IMR-90 (cell line): Measurements from ENCODE around the gene FCSK. TPM values are rescaled to one million over a fixed set of nuclear protein-coding genes. Genes with fewer than 3 reads are reported as not detected.

Experiments
- ATAC-seq: fragments of 200-7000 bp; cut with Tn5 transposase; 2 replicates; pipeline ENCODE4 v1.9.1; 2020; ENCODE audit warnings: low read depth, mild to moderate bottlenecking, moderate library complexity
- BruUV-seq: library from RNA; stranded (reverse); fragments of 400-500 nt; replicated peaks from 2 replicates; lab custom pipeline; 2021; lab: Mats Ljungman, UMichigan
- CTCF ChIA-PET: fragments of 300-600 bp; formaldehyde crosslinking; extraction: SDS; loops from one replicate; lab custom pipeline; 2021; ENCODE audit warnings: antibody characterized with exemption; lab: Yijun Ruan, JAX
- POLR2A ChIA-PET: fragments of 300-600 bp; sonication (Branson Sonifier 250); formaldehyde crosslinking; loops from one replicate; lab custom pipeline; 2022; ENCODE audit warnings: antibody characterized with exemption; ENCODE audit not compliant: unreplicated experiment; lab: Charles Lee
- DNase-seq: peaks from one replicate; pipeline ENCODE4 v3.0.0; 2013
- H2AFZ ChIP-seq: replicated peaks from 2 replicates; pipeline ENCODE3; 2013; ENCODE audit warnings: low read length, mild to moderate bottlenecking; ENCODE audit not compliant: poor library complexity
- H2AK5ac ChIP-seq: 2 replicates; pipeline ENCODE4 v1.6.1; 2013; ENCODE audit warnings: low read depth, low read length, inconsistent platforms
- H2AK9ac ChIP-seq: replicated peaks from 2 replicates; pipeline ENCODE3; 2013; ENCODE audit warnings: mild to moderate bottlenecking, low read depth, low read length, moderate library complexity; ENCODE audit not compliant: poor library complexity
- H2BK120ac ChIP-seq: 2 replicates; pipeline ENCODE4 v1.6.1; 2013; ENCODE audit warnings: low read depth, low read length, inconsistent platforms
- H2BK15ac ChIP-seq: 3 replicates; pipeline ENCODE4 v1.6.1; 2013; ENCODE audit warnings: low read depth, low read length, inconsistent platforms
- H2BK20ac ChIP-seq: 2 replicates; pipeline ENCODE4 v1.6.1; 2013; ENCODE audit warnings: low read depth, mild to moderate bottlenecking, inconsistent platforms, low read length, moderate library complexity
- H2BK5ac ChIP-seq: 2 replicates; pipeline ENCODE4 v1.6.1; 2013; ENCODE audit warnings: mild to moderate bottlenecking, low read depth, low read length, inconsistent platforms; ENCODE audit not compliant: poor library complexity, severe bottlenecking
- H3K14ac ChIP-seq: replicated peaks from 2 replicates; pipeline ENCODE4 v1.6.1; 2013; ENCODE audit warnings: low read depth, low read length, inconsistent platforms
- H3K18ac ChIP-seq: 2 replicates; pipeline ENCODE4 v1.6.1; 2013; ENCODE audit warnings: low read depth, low read length, control low read depth
- H3K23ac ChIP-seq: 2 replicates; pipeline ENCODE4 v1.6.1; 2013; ENCODE audit warnings: low read depth, low read length, inconsistent platforms
- H3K27ac ChIP-seq: 2 replicates; pipeline ENCODE4 v1.5.1; 2013; ENCODE audit warnings: mild to moderate bottlenecking, control low read depth, low read length; ENCODE audit not compliant: insufficient read depth
- H3K27me3 ChIP-seq: 2 replicates; pipeline ENCODE4 v1.6.1; 2013; ENCODE audit warnings: low read length; ENCODE audit not compliant: control insufficient read depth, insufficient read depth
- H3K36me3 ChIP-seq: 2 replicates; pipeline ENCODE4 v1.6.1; 2013; ENCODE audit warnings: low read length, mixed read lengths; ENCODE audit not compliant: control insufficient read depth, insufficient read depth
- H3K4ac ChIP-seq: 2 replicates; pipeline ENCODE4 v1.6.1; 2013; ENCODE audit warnings: low read depth, low read length, inconsistent platforms
- H3K4me1 ChIP-seq: 2 replicates; pipeline ENCODE4 v1.6.1; 2013; ENCODE audit warnings: low read length, mixed read lengths; ENCODE audit not compliant: control insufficient read depth, insufficient read depth
- H3K4me2 ChIP-seq: 2 replicates; pipeline ENCODE4 v1.6.1; 2013; ENCODE audit warnings: low read depth, mild to moderate bottlenecking, control low read depth, low read length, moderate library complexity
- H3K4me3 ChIP-seq: 2 replicates; pipeline ENCODE4 v1.5.1; 2013; ENCODE audit warnings: low read depth, mild to moderate bottlenecking, control low read depth, low read length, moderate library complexity; ENCODE audit not compliant: insufficient read depth
- H3K56ac ChIP-seq: 2 replicates; pipeline ENCODE4 v1.6.1; 2013; ENCODE audit warnings: low read length, inconsistent platforms; ENCODE audit not compliant: insufficient read depth; ENCODE audit errors: extremely low read depth
- H3K79me1 ChIP-seq, 2 experiments: 2 replicates each; pipeline ENCODE4 v1.6.1; 2013; ENCODE audit warnings: low read length in 2 of 2, inconsistent platforms in 1 of 2, low read depth in 1 of 2
- H3K9ac ChIP-seq: 2 replicates; pipeline ENCODE4 v1.6.1; 2013; ENCODE audit warnings: low read depth, low read length, control low read depth
- H3K9me1 ChIP-seq: 2 replicates; pipeline ENCODE4 v1.6.1; 2013; ENCODE audit warnings: low read length, inconsistent platforms; ENCODE audit not compliant: insufficient read depth
- H3K9me3 ChIP-seq: 2 replicates; pipeline ENCODE4 v1.6.1; 2013; ENCODE audit warnings: low read length; ENCODE audit not compliant: control insufficient read depth, insufficient read depth
- H4K20me1 ChIP-seq: 2 replicates; pipeline ENCODE4 v1.6.1; 2013; ENCODE audit warnings: low read length, inconsistent platforms; ENCODE audit not compliant: insufficient read depth
- H4K5ac ChIP-seq: 2 replicates; pipeline ENCODE4 v1.6.1; 2013; ENCODE audit warnings: mild to moderate bottlenecking, low read depth, low read length, control low read depth
- H4K8ac ChIP-seq, 2 experiments: 2 replicates each; pipeline ENCODE4 v1.6.1; 2013; ENCODE audit warnings: low read depth in 2 of 2, low read length in 2 of 2, control low read depth in 1 of 2, inconsistent platforms in 1 of 2
- H4K91ac ChIP-seq: 2 replicates; pipeline ENCODE4 v1.6.1; 2013; ENCODE audit warnings: low read depth, low read length, inconsistent platforms; ENCODE audit not compliant: insufficient read depth
- BHLHE40 ChIP-seq: fragments of 150-350 bp; IDR thresholded peaks from 2 replicates; pipeline ENCODE4 v1.6.1; 2016; ENCODE audit warnings: mild to moderate bottlenecking, low read depth, low read length
- CEBPB ChIP-seq: IDR thresholded peaks from 2 replicates; pipeline ENCODE4 v1.6.1; 2012; ENCODE audit warnings: low read depth, low read length, improper control_type of control experiment
- CTCF ChIP-seq: conservative IDR thresholded peaks from 2 replicates; pipeline ENCODE4 v1.5.1; 2012; ENCODE audit warnings: mild to moderate bottlenecking, low read depth, low read length, improper control_type of control experiment
- MAFK ChIP-seq: IDR thresholded peaks from 2 replicates; pipeline ENCODE4 v1.6.1; 2012; ENCODE audit warnings: low read depth, low read length, improper control_type of control experiment
- NFE2L2 ChIP-seq: fragments of 150-350 bp; IDR thresholded peaks from 2 replicates; pipeline ENCODE4 v1.6.1; 2016; ENCODE audit warnings: low read depth, mild to moderate bottlenecking, low read length
- POLR2A ChIP-seq: IDR thresholded peaks from 2 replicates; pipeline ENCODE4 v1.6.1; 2012; ENCODE audit warnings: mild to moderate bottlenecking, low read depth, low read length
- RAD21 ChIP-seq: IDR thresholded peaks from 2 replicates; pipeline ENCODE4 v1.6.1; 2012; ENCODE audit warnings: low read length, improper control_type of control experiment
- USF2 ChIP-seq: fragments of 150-350 bp; IDR thresholded peaks from 2 replicates; pipeline ENCODE4 v1.6.1; 2017; ENCODE audit warnings: mild to moderate bottlenecking, antibody characterized with exemption, low read length, low read depth
- WGBS, 2 experiments: methylation state at CpG; one replicate each; pipeline versions ENCODE4 v1.1.5 to v1.1.7; 2013; ENCODE audit warnings: missing lambda C conversion rate in 2 of 2; ENCODE audit not compliant: insufficient read length in 1 of 2; ENCODE audit errors: extremely low coverage in 2 of 2; 5-methylcytosine and 5-hydroxymethylcytosine counted together
- dilution Hi-C: fragments of 300-500 bp; cut with HindIII; formaldehyde crosslinking; loops from one replicate; pipeline ENCODE4 v1.14.3; 2018; ENCODE audit warnings: low sequenced_read_pairs; ENCODE audit not compliant: unreplicated experiment
- in situ Hi-C: fragments of 300-500 bp; cut with MboI; formaldehyde crosslinking; loops from 3 replicates; pipeline ENCODE4 v1.14.3; 2019; ENCODE audit warnings: low sequenced_read_pairs, inconsistent platforms, mixed read lengths
- intact Hi-C: fragments of 100-400 bp; cut with micrococcal nuclease; formaldehyde crosslinking; loops from 2 replicates; pipeline ENCODE4 v1.10.0; 2022
- polyA plus RNA-seq, 3 experiments: library from polyadenylated mRNA; depleted of rRNA; stranded (reverse); fragments of >200 nt; gene quantifications; 2 replicates each; pipeline ENCODE4 v1.2.3, GENCODE V29; 2012; ENCODE audit warnings: low replicate concordance in 1 of 3
- total RNA-seq: library from RNA; depleted of rRNA; stranded (reverse); fragments of >200 nt; gene quantifications from 2 replicates; pipeline ENCODE4 v1.2.3, GENCODE V29; 2012
- TF ChIP-seq, protein P1 (sequence below): fragments of 150-350 bp; IDR thresholded peaks from 2 replicates; pipeline ENCODE4 v1.6.1; 2016; ENCODE audit warnings: low read depth, mild to moderate bottlenecking, low read length, moderate library complexity, borderline replicate concordance

Gene FCSK
- total and polyA plus RNA-seq, 2 of the 4 experiments (the other 2 are of a cell fraction), result 6.1 to 7.2 TPM

GRCh38 chr16:70418993-70419318, 35.4 kb upstream of the FCSK start:
- Histone ChIP-seq H3K56ac (no peak overlapping the region), H4K91ac (no peak overlapping the region), H2AK9ac (no peak overlapping the region), H3K14ac (no peak overlapping the region), H2AK5ac (no peak overlapping the region), H3K9me3 (no peaks in the 10 kb centered on the region), H3K4ac (no peak overlapping the region), H2BK5ac (no peak overlapping the region), H2AFZ (no peak overlapping the region), H3K79me1 (peaks cover 34 to 93% of the 10 kb centered on the region in 2 experiments), H2BK20ac (no peak overlapping the region), H2BK120ac (no peak overlapping the region), H2BK15ac (no peak overlapping the region), H4K5ac (no peak overlapping the region), H4K20me1 (peaks cover 72% of the 10 kb centered on the region), H3K9ac (no peak overlapping the region), H3K4me1 (peaks cover 2% of the 10 kb centered on the region; the same call in 1 of the 2 replicates), H4K8ac (no peak overlapping the region), H3K4me2 (no peak overlapping the region), H3K36me3 (peaks cover 7% of the 10 kb centered on the region), H3K23ac (no peak overlapping the region), H3K27me3 (no peaks in the 10 kb centered on the region), H3K27ac (no peak overlapping the region), H3K9me1 (peaks cover 32% of the 10 kb centered on the region), H3K18ac (no peak overlapping the region), H3K4me3 (no peak overlapping the region)
- in situ Hi-C loops, result no loop called here
- ChIA-PET CTCF (no interaction called here), POLR2A (no interaction called here)
- no TSS peak for BruUV-seq
- DNase-seq (no peak), ATAC-seq (no peak)
- 100% methylated on average over 2 of the region's 5 CpGs; no CpG with 5 or more reads in 1 of the 2 experiments for WGBS, 2 experiments
- dilution Hi-C loops, result no loop called here
- TF ChIP-seq NFE2L2, result no peak
- no peak for TF ChIP-seq POLR2A
- no peak for TF ChIP-seq BHLHE40
- no peak for TF ChIP-seq RAD21
- TF ChIP-seq CEBPB, result no peak
- TF ChIP-seq MAFK, result no peak
- TF ChIP-seq, protein P1, sequence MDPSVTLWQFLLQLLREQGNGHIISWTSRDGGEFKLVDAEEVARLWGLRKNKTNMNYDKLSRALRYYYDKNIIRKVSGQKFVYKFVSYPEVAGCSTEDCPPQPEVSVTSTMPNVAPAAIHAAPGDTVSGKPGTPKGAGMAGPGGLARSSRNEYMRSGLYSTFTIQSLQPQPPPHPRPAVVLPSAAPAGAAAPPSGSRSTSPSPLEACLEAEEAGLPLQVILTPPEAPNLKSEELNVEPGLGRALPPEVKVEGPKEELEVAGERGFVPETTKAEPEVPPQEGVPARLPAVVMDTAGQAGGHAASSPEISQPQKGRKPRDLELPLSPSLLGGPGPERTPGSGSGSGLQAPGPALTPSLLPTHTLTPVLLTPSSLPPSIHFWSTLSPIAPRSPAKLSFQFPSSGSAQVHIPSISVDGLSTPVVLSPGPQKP, result no peak
- TF ChIP-seq USF2, result no peak
- no peak for TF ChIP-seq CTCF
- intact Hi-C loops, result no loop called here
